GM19395 (cell line): Measurements from ENCODE around the gene PDZRN4.

Source experiments
- ATAC-seq: cut with Tn5 transposase; IDR thresholded peaks from one replicate; pipeline ENCODE4 v1.9.1; 2021; ENCODE audit warnings: mild to moderate bottlenecking, moderate library complexity; ENCODE audit not compliant: unreplicated experiment

PDZRN4 gene

GRCh38 chr12:41344776-41345470 is 156.8 kb downstream of the PDZRN4 start:
- no peak for ATAC-seq

- no peak for ATAC-seq
Observed at GRCh38 chr12:41348198-41348597, 160.1 kb downstream of the PDZRN4 start.

- no peak for ATAC-seq
Observed at GRCh38 chr12:41356181-41356580, 168.1 kb downstream of the PDZRN4 start.

- no peak for ATAC-seq
Observed at GRCh38 chr12:41361738-41362137, 173.6 kb downstream of the PDZRN4 start.

GRCh38 chr12:41362510-41362909 is 174.4 kb downstream of the PDZRN4 start:
- ATAC-seq, result no peak

GRCh38 chr12:41362931-41363330 is 174.8 kb downstream of the PDZRN4 start:
- ATAC-seq, result no peak

- no peak for ATAC-seq
Observed at GRCh38 chr12:41364211-41364610, 176.1 kb downstream of the PDZRN4 start.

GRCh38 chr12:41365653-41366171 is 177.6 kb downstream of the PDZRN4 start:
- ATAC-seq, result no peak

GRCh38 chr12:41367726-41368405 is 179.7 kb downstream of the PDZRN4 start:
- no peak for ATAC-seq

- ATAC-seq, result no peak
Observed at GRCh38 chr12:41380878-41381277, 192.8 kb downstream of the PDZRN4 start.

GRCh38 chr12:41402801-41403200 is 214.7 kb downstream of the PDZRN4 start:
- ATAC-seq, result no peak

GRCh38 chr12:41407232-41407799 is 219.2 kb downstream of the PDZRN4 start:
- ATAC-seq, result no peak

GRCh38 chr12:41409628-41410027 is 221.5 kb downstream of the PDZRN4 start:
- ATAC-seq, result no peak

GRCh38 chr12:41418586-41418985 is 230.5 kb downstream of the PDZRN4 start:
- no peak for ATAC-seq

- ATAC-seq, result no peak
Observed at GRCh38 chr12:41419131-41419893, 231.2 kb downstream of the PDZRN4 start.

- ATAC-seq, result no peak
Observed at GRCh38 chr12:41424651-41425050, 236.5 kb downstream of the PDZRN4 start.

GRCh38 chr12:41433460-41433859 is 245.3 kb downstream of the PDZRN4 start:
- ATAC-seq, result no peak

GRCh38 chr12:41436076-41436475 is 248.0 kb downstream of the PDZRN4 start:
- ATAC-seq, result no peak

GRCh38 chr12:41437563-41437962 is 249.4 kb downstream of the PDZRN4 start:
- ATAC-seq, result no peak

- ATAC-seq, result no peak
Observed at GRCh38 chr12:41438854-41439541, 250.9 kb downstream of the PDZRN4 start.

GRCh38 chr12:41439801-41440200 is 251.7 kb downstream of the PDZRN4 start:
- ATAC-seq, result no peak
